Measurements from ENCODE around the gene ZNF837. TPM values are rescaled to one million over a fixed set of nuclear protein-coding genes. Genes with fewer than 3 reads are reported as not detected.

The ZNF837 gene
- total and polyA plus RNA-seq, 4 donors, result 1.7 to 3.2 (median 2.7) TPM

- DNase-seq, result no peak
- TF ChIP-seq CTCF (IDR thresholded peaks at IDR 0.05; ENCODE audit: control extremely low read depth, extremely low read depth), result no peak
- H3K36me3 ChIP-seq (ENCODE audit: control insufficient read depth in 4 of 4, insufficient read depth in 4 of 4, low read length in 4 of 4), result peaks cover 12 to 27% (median 25%) of the 10 kb centered on the region in 4 donors
- peaks cover 0 to 21% (median 11%) of the 10 kb centered on the region in 3 donors for H3K27me3 ChIP-seq (ENCODE audit: control insufficient read depth in 3 of 3, insufficient read depth in 3 of 3, low read length in 2 of 3)
- 93 to 94% methylated on average over 26 of the region's 26 CpGs for WGBS, 2 donors
- no peak overlapping the region for H3K9ac ChIP-seq (ENCODE audit: insufficient read depth in 1 of 2, low read length in 2 of 2)
- H3K4me1 ChIP-seq (ENCODE audit: control insufficient read depth in 5 of 5, insufficient read depth in 5 of 5, low read length in 5 of 5), result peaks cover 0 to 6% (median 5%) of the 10 kb centered on the region in 5 donors
- no peak overlapping the region for H3K4me3 ChIP-seq
- H3K27ac ChIP-seq (ENCODE audit: low read depth in 1 of 2, low read length in 1 of 2), result no peak overlapping the region
- H3K9me3 ChIP-seq (ENCODE audit: control insufficient read depth in 4 of 4, insufficient read depth in 3 of 4, low read length in 3 of 4), result peaks cover 0 to 5% (median 0%) of the 10 kb centered on the region in 4 donors
- ATAC-seq (ENCODE audit: insufficient read depth, low FRiP score), result no peak
Observed at GRCh38 chr19:58392945-58393724, 12.3 kb upstream of the ZNF837 start.

DNA sequence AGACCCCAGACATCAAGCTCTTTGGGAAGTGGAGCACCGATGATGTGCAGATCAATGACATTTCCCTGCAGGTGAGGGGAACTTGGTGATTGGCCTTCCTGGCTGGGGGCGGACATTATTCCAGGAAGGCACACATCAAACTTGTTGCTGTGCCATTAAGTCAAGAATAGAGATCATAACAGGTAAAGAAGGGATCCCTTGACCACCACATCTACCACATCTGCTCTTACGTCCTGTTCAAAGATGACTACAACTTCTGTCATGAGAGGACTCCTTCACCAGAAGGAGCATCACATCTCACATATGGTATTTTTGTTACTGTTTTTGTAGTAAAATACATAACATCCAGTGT lies 7.3 kb upstream of the ZNF837 start:
- ATAC-seq (ENCODE audit: insufficient read depth, low FRiP score) (no peak), DNase-seq (no peak)
- peaks cover 0 to 23% (median 16%) of the 10 kb centered on the region in 5 donors for H3K4me1 ChIP-seq (ENCODE audit: control insufficient read depth in 5 of 5, insufficient read depth in 5 of 5, low read length in 5 of 5)
- H3K36me3 ChIP-seq (ENCODE audit: control insufficient read depth in 4 of 4, insufficient read depth in 4 of 4, low read length in 4 of 4), result peaks cover 8 to 14% (median 11%) of the 10 kb centered on the region in 4 donors
- no peaks in the 10 kb centered on the region for H3K9me3 ChIP-seq (ENCODE audit: control insufficient read depth in 4 of 4, insufficient read depth in 3 of 4, low read length in 3 of 4)
- no peaks in the 10 kb centered on the region for H3K27me3 ChIP-seq (ENCODE audit: control insufficient read depth in 3 of 3, insufficient read depth in 3 of 3, low read length in 2 of 3)
- 88% methylated on average over 3 of the region's 3 CpGs for WGBS, 2 donors
- H3K27ac ChIP-seq (ENCODE audit: low read depth in 1 of 2, low read length in 1 of 2), result no peak overlapping the region
- peak overlapping the region; percentile 77 for H3K4me3 ChIP-seq
- no peak for TF ChIP-seq CTCF (IDR thresholded peaks at IDR 0.05; ENCODE audit: control extremely low read depth, extremely low read depth)
- peak overlapping the region in 1 of 2 donors; percentile 80 for H3K9ac ChIP-seq (ENCODE audit: insufficient read depth in 1 of 2, low read length in 2 of 2)

DNA sequence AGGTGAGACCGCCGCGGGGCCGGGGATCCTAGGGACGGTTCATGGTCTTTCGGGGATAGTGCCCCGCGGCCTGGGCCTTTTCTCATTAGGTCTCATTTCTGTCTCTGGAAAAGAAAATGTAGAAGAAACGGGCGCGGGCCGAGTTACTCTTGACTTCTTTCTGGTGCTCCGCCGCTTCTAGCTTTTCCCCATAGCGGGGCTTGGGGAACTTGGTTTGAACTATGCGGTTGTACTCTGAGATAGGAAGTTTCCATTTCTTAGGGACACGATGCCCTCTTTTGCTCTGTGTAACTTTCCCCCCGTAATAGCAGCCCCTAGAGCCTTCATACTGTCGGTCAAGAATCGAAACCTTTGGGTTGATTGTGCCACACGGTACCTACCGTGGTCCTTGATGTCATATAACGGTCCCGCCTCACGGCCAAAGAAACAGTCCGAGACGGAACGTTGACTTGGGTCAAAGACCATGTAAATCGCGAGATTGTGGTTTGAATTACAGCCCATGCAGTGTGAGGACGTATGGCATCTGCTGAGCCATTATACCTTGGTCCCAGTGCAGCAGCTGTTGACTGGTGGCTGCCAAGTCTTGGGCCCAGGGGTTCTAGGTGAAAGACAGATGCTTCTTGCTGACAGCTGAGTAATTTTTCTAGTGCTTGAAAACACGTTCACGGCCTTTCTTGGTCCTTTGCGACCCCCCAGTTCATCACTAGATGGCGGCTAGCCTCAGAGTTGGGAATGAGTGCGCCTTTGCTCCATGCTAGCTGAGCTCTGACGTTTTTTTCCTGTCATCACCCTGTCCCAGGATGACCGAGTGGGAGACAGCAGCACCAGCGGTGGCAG lies 6.7 kb upstream of the ZNF837 start:
- peaks cover 0 to 23% (median 16%) of the 10 kb centered on the region in 5 donors for H3K4me1 ChIP-seq (ENCODE audit: control insufficient read depth in 5 of 5, insufficient read depth in 5 of 5, low read length in 5 of 5)
- peak overlapping the region; percentile 49 to 80 for H3K9ac ChIP-seq (ENCODE audit: insufficient read depth in 1 of 2, low read length in 2 of 2)
- TF ChIP-seq CTCF (IDR thresholded peaks at IDR 0.05; ENCODE audit: control extremely low read depth, extremely low read depth), result no peak
- H3K27me3 ChIP-seq (ENCODE audit: control insufficient read depth in 3 of 3, insufficient read depth in 3 of 3, low read length in 2 of 3), result no peaks in the 10 kb centered on the region
- peak overlapping the region; percentile 64 to 82 for H3K27ac ChIP-seq (ENCODE audit: low read depth in 1 of 2, low read length in 1 of 2)
- DNase-seq, result no peak
- ATAC-seq (ENCODE audit: insufficient read depth, low FRiP score), result no peak
- H3K9me3 ChIP-seq (ENCODE audit: control insufficient read depth in 4 of 4, insufficient read depth in 3 of 4, low read length in 3 of 4), result no peaks in the 10 kb centered on the region
- 8 to 9% methylated on average over 39 of the region's 39 CpGs for WGBS, 2 donors
- peak overlapping the region; percentile 77 for H3K4me3 ChIP-seq
- peaks cover 5 to 11% (median 7%) of the 10 kb centered on the region in 4 donors for H3K36me3 ChIP-seq (ENCODE audit: control insufficient read depth in 4 of 4, insufficient read depth in 4 of 4, low read length in 4 of 4)
